Vein endothelial cell (primary cell): Measurements from ENCODE around the gene TGDS. TPM values are rescaled to one million over a fixed set of nuclear protein-coding genes. Genes with fewer than 3 reads are reported as not detected.

Source experiments
- total RNA-seq: library from RNA; depleted of rRNA; stranded (reverse); fragments of >200 nt; gene quantifications from 2 replicates; pipeline ENCODE4 v1.2.3, GENCODE V29; 2012

Gene TGDS
- 12.4 and 13.7 TPM in 2 replicates for total RNA-seq

GRCh38 chr13:94595950-94596574 is at the start of gene TGDS:
TGDS (minus strand) TSS chr13:94596152; CDS start chr13:94596136, 16 bp downstream.

GRCh38 chr13:94601446-94602431 is 5.8 kb upstream of the TGDS start, which contains the start of gene GPR180:
GPR180 (plus strand) TSS chr13:94601857; CDS start chr13:94601928, 71 bp downstream.

Other genes with a start within 250 kb of the TGDS start
- 0.10 TPM in 1 of 2 replicates, not detected in the other for gene DCT, start 116.5 kb downstream of the TGDS start, total RNA-seq
- 9.1 and 13.6 TPM in 2 replicates for gene GPR180, start 5.7 kb upstream of the TGDS start, total RNA-seq
- gene SOX21, start 116.4 kb upstream of the TGDS start, total RNA-seq, result 0.10 TPM in 1 of 2 replicates, not detected in the other